Mucosa of descending colon (tissue), 3 donors: ENCODE measurements around the gene FAM3D. TPM values are rescaled to one million over a fixed set of nuclear protein-coding genes. Genes with fewer than 3 reads are reported as not detected.

ENCODE experiments used
- ATAC-seq: fragments of 200-7000 bp; cut with Tn5 transposase; one replicate; pipeline ENCODE4 v1.9.1; 2020; ENCODE audit warnings: mild to moderate bottlenecking, moderate library complexity
- DNase-seq, 3 donors: peaks; one replicate each; pipeline ENCODE4 v3.0.0-alpha.2; 2020
- H3K36me3 ChIP-seq: fragments of 200-600 bp; one replicate; pipeline ENCODE4 v1.8.0; 2021; ENCODE audit warnings: low read depth, mild to moderate bottlenecking
- H3K4me1 ChIP-seq: fragments of 200-600 bp; one replicate; pipeline ENCODE4 v1.8.0; 2021; ENCODE audit warnings: low read depth, mild to moderate bottlenecking
- H3K4me3 ChIP-seq: fragments of 200-600 bp; one replicate; pipeline ENCODE4 v1.8.0; 2021; ENCODE audit warnings: mild to moderate bottlenecking
- H3K9me3 ChIP-seq: fragments of 200-600 bp; one replicate; pipeline ENCODE4 v1.8.0; 2021; ENCODE audit warnings: mild to moderate bottlenecking
- intact Hi-C, 2 donors: fragments of 100-400 bp; cut with DNase I in 1 of 2; cut with micrococcal nuclease in 1 of 2; formaldehyde crosslinking; loops; one replicate each; pipeline versions ENCODE4 v1.11.0 to v1.11.1; 2022; cut with DNase I, micrococcal nuclease
- total RNA-seq, 3 donors: library from RNA; stranded (reverse); fragmentation: NEBNext Ultra II Directional in 2 of 3; extraction: Animal tissue kit (Norgen Biotek cat#: 25700) in 2 of 3; gene quantifications; one replicate each; pipeline versions ENCODE4 v1.2.1 to v1.2.4, GENCODE V29; 2021 to 2023
- TF ChIP-seq, protein P1 (sequence below): fragments of 200-600 bp; IDR thresholded peaks from one replicate; pipeline ENCODE4 v1.8.0; 2022; ENCODE audit warnings: antibody characterized with exemption, mild to moderate bottlenecking
- donor health status: DM: no; HTN: no; CAD: no; lungs with moderate emphysema.
- donor health status: DM: no; HTN: no; CAD: no.
- donor health status: DM: no; HTN: yes; CAD: no.

Gene FAM3D
- total RNA-seq, 3 donors from 2014 or later, result 253 to 761 (median 323) TPM

DNA sequence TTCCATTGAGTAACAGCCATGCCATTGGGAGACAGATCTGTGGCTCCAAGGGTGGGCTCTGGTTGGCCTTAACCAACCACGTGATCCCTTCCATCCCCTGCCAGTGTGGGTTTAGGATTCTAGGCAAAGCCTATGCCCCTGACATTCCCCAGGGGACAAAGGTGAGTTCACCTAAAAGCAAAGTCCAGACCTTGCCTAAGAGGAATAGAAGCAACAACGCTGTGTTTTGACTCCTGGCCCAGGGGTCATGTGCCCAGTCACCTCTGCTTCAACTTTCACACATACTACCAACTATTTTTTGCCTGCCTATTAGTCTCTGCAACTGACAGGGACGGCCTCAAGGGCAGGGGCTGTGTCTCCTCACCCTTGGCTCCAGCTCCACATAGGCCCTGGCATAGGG lies 42.0 kb downstream of the FAM3D start:
- DNase-seq (no peak), ATAC-seq (no peak)
- TF ChIP-seq, protein P1, sequence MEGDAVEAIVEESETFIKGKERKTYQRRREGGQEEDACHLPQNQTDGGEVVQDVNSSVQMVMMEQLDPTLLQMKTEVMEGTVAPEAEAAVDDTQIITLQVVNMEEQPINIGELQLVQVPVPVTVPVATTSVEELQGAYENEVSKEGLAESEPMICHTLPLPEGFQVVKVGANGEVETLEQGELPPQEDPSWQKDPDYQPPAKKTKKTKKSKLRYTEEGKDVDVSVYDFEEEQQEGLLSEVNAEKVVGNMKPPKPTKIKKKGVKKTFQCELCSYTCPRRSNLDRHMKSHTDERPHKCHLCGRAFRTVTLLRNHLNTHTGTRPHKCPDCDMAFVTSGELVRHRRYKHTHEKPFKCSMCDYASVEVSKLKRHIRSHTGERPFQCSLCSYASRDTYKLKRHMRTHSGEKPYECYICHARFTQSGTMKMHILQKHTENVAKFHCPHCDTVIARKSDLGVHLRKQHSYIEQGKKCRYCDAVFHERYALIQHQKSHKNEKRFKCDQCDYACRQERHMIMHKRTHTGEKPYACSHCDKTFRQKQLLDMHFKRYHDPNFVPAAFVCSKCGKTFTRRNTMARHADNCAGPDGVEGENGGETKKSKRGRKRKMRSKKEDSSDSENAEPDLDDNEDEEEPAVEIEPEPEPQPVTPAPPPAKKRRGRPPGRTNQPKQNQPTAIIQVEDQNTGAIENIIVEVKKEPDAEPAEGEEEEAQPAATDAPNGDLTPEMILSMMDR, result no peak
- H3K4me1 ChIP-seq, result peaks cover 25% of the 10 kb centered on the region
- H3K36me3 ChIP-seq, result no peaks in the 10 kb centered on the region
- H3K4me3 ChIP-seq, result no peak overlapping the region
- intact Hi-C loops, result no loop called here
- H3K9me3 ChIP-seq, result no peaks in the 10 kb centered on the region

DNA sequence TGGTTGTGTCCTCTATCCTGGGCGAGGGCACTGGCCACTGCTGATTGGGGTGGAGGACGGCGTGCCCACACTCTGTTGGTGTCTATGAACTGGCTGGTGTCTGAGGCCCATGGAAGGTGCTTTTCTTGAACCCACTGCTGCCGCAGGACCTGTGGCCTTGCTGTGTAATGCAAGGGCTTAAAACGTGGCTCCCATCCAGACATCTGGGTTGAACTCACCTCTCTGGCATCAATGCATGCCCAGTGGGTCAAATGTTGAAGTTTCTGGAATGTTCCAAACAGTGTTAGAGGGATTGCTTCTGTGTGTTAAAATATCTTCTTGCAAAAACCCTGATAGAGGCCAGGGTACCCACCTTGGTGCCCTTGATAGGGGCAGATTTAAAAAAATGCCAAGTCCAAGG lies 42.6 kb downstream of the FAM3D start:
- ATAC-seq (no peak), DNase-seq (no peak)
- TF ChIP-seq, protein P1, result no peak
- Histone ChIP-seq H3K9me3 (no peaks in the 10 kb centered on the region), H3K4me1 (peaks cover 19% of the 10 kb centered on the region), H3K36me3 (no peaks in the 10 kb centered on the region), H3K4me3 (no peak overlapping the region)
- intact Hi-C loops, result no loop called here

DNA sequence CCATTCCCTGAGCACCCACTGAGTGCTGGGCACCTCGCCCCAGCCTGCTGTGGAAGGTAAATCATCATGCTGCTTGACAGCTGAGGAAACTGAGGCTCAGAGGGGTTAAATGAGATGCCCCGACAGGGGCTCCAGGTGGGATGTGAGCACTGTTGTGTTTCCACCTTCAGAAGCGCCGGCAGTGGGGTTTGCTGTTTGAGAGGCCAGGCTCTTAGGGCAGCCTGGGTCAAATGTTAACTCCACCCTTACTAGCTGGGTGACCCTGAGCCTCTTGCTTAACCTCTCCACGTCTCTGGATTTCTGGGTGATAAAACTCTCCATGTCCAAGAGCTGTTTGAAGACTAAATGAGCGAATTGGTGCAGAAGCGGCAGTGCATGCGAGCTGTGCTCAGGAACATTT lies 43.1 kb downstream of the FAM3D start:
- DNase-seq (no peak), ATAC-seq (no peak)
- Histone ChIP-seq H3K4me3 (no peak overlapping the region), H3K9me3 (no peaks in the 10 kb centered on the region), H3K4me1 (peaks cover 16% of the 10 kb centered on the region), H3K36me3 (no peaks in the 10 kb centered on the region)
- intact Hi-C loops, result no loop called here
- TF ChIP-seq, protein P1, result no peak

DNA sequence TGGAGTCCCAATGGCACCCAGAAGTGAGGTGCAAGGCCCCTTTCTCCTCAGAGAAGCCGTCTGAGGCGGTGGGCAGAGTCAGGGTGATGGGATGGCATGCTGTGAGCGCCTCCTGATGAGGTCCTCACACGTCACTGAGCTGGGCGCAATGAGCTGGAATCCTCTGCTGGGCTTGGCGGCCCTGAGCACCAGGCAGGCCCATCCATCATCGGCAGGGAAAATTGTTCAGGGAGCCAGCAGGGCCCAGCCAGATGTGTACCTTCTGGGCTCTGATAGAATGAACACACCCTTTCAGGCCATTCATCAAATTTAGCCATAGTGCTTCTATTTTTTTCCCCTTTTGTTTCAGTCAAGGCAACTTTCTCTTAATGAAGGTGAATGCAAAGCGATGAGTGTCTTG lies 43.7 kb downstream of the FAM3D start:
- intact Hi-C loops, result no loop called here
- no peak for ATAC-seq
- TF ChIP-seq, protein P1, result no peak
- Histone ChIP-seq H3K4me1 (peaks cover 10% of the 10 kb centered on the region), H3K9me3 (no peaks in the 10 kb centered on the region), H3K36me3 (no peaks in the 10 kb centered on the region), H3K4me3 (no peak overlapping the region)
- no peak for DNase-seq

DNA sequence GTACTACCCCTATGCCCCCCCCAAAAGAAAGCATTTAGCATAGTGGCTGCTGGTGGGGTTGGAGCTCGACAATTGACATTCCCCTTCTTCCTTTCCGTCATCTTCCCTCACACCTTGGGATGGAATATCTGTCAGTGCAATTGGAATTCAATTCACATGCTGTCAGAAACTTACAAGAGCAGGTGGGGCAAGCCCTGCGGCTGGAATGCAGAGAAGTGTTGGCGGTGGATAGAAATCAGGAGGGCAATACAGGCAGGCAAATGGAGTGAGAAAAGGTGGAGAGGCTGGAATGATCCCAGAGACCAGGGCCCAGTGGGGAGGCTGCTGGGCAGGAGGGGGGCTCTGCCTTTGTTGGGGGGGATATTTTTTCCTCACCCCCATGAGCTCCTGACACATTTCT lies 44.1 kb downstream of the FAM3D start:
- ATAC-seq (no peak), DNase-seq (no peak)
- intact Hi-C loops, result no loop called here
- Histone ChIP-seq H3K4me3 (no peak overlapping the region), H3K9me3 (no peaks in the 10 kb centered on the region), H3K4me1 (peaks cover 5% of the 10 kb centered on the region), H3K36me3 (no peaks in the 10 kb centered on the region)
- TF ChIP-seq, protein P1, result no peak
